HEK293 (cell line): ENCODE measurements around the gene RB1.
A peak's percentile ranks its signal among the peaks of the same experiment; 100 is the strongest.

Source experiments
- CTCF ChIA-PET: fragments of 350-600 bp; formaldehyde crosslinking; extraction: SDS; loops from one replicate; lab custom pipeline; 2021; ENCODE audit warnings: antibody characterized with exemption; lab: Yijun Ruan, JAX
- POLR2A ChIA-PET: fragments of 300-600 bp; formaldehyde crosslinking; extraction: SDS; loops from one replicate; lab custom pipeline; 2020; ENCODE audit warnings: antibody characterized with exemption, inconsistent platforms; lab: Yijun Ruan, JAX
- H3K27ac ChIP-seq: fragments of 200-500 bp; sonication (Bioruptor generic); 2 replicates; pipeline ENCODE4 v1.5.1; 2014; ENCODE audit warnings: low read depth, low read length, control low read depth, inconsistent platforms; ENCODE audit errors: extremely low read depth
- H3K36me3 ChIP-seq, 2 experiments: fragments of 200-500 bp in 1 of 2; sonication (Bioruptor generic) in 1 of 2; 1 replicate in 1 of 2; 2 replicates in 1 of 2; pipeline ENCODE4 v1.5.1; 2014 to 2017; ENCODE audit warnings: inconsistent platforms in 2 of 2, low read length in 2 of 2; ENCODE audit not compliant: control insufficient read depth in 2 of 2, insufficient read depth in 1 of 2
- H3K4me1 ChIP-seq: fragments of 200-500 bp; sonication (Bioruptor generic); 2 replicates; pipeline ENCODE4 v1.5.1; 2014; ENCODE audit warnings: mild to moderate bottlenecking, low read length, inconsistent platforms; ENCODE audit not compliant: control insufficient read depth, insufficient read depth
- H3K4me3 ChIP-seq: 2 replicates; pipeline ENCODE4 v1.5.1; 2011; ENCODE audit warnings: low read depth, mild to moderate bottlenecking, control low read depth, low read length, moderate library complexity
- H3K9me3 ChIP-seq: fragments of 200-500 bp; sonication (Bioruptor generic); 2 replicates; pipeline ENCODE4 v1.5.1; 2014; ENCODE audit warnings: low read depth, low read length, inconsistent platforms; ENCODE audit not compliant: control insufficient read depth, insufficient read depth
- IKZF3 ChIP-seq: fragments of 450-650 bp; IDR thresholded peaks from 2 replicates; pipeline ENCODE4 v1.5.0; 2018; ENCODE audit warnings: missing biosample characterization, mild to moderate bottlenecking, missing genetic modification characterization, moderate library complexity
- PRDM6 ChIP-seq: fragments of 450-650 bp; formaldehyde crosslinking; IDR thresholded peaks from 2 replicates; pipeline ENCODE4 v1.5.1; 2017; ENCODE audit warnings: missing biosample characterization, missing genetic modification characterization
- ZBTB11 ChIP-seq: fragments of 450-650 bp; formaldehyde crosslinking; conservative IDR thresholded peaks from 2 replicates; pipeline ENCODE4 v1.5.1; 2016; ENCODE audit warnings: low read depth, missing biosample characterization, missing genetic modification characterization
- ZBTB8A ChIP-seq: fragments of 450-650 bp; formaldehyde crosslinking; IDR thresholded peaks from 2 replicates; pipeline ENCODE4 v1.5.1; 2016; ENCODE audit warnings: missing biosample characterization, missing genetic modification characterization
- ZNF121 ChIP-seq: fragments of 450-650 bp; formaldehyde crosslinking; IDR thresholded peaks from 2 replicates; pipeline ENCODE4 v1.5.1; 2016; ENCODE audit warnings: missing biosample characterization, missing genetic modification characterization
- ZNF175 ChIP-seq: fragments of 450-650 bp; formaldehyde crosslinking; IDR thresholded peaks from 2 replicates; pipeline ENCODE4 v1.5.1; 2016; ENCODE audit warnings: missing biosample characterization, missing genetic modification characterization
- ZNF211 ChIP-seq: fragments of 450-650 bp; formaldehyde crosslinking; IDR thresholded peaks from 2 replicates; pipeline ENCODE4 v1.5.1; 2016; ENCODE audit warnings: low read depth, missing biosample characterization, missing genetic modification characterization
- ZNF324 ChIP-seq: fragments of 450-650 bp; formaldehyde crosslinking; IDR thresholded peaks from 2 replicates; pipeline ENCODE4 v1.5.1; 2016; ENCODE audit warnings: missing biosample characterization, missing genetic modification characterization
- ZNF391 ChIP-seq: fragments of 450-650 bp; formaldehyde crosslinking; IDR thresholded peaks from 2 replicates; pipeline ENCODE4 v1.5.1; 2016; ENCODE audit warnings: low read depth, missing biosample characterization, missing genetic modification characterization, borderline replicate concordance
- ZNF426 ChIP-seq: fragments of 450-650 bp; formaldehyde crosslinking; IDR thresholded peaks from 2 replicates; pipeline ENCODE4 v1.5.1; 2017; ENCODE audit warnings: missing biosample characterization, missing genetic modification characterization, mild to moderate bottlenecking, inconsistent platforms, moderate library complexity
- ZNF473 ChIP-seq: fragments of 450-650 bp; formaldehyde crosslinking; IDR thresholded peaks from 2 replicates; pipeline ENCODE4 v1.5.1; 2017; ENCODE audit warnings: missing biosample characterization, missing genetic modification characterization
- ZNF48 ChIP-seq: fragments of 450-650 bp; formaldehyde crosslinking; IDR thresholded peaks from 2 replicates; pipeline ENCODE4 v1.5.1; 2016; ENCODE audit warnings: missing biosample characterization, missing genetic modification characterization
- ZNF488 ChIP-seq: fragments of 450-650 bp; formaldehyde crosslinking; IDR thresholded peaks from 2 replicates; pipeline ENCODE4 v1.5.1; 2016; ENCODE audit warnings: missing biosample characterization, missing genetic modification characterization
- ZNF514 ChIP-seq: fragments of 450-650 bp; formaldehyde crosslinking; IDR thresholded peaks from 2 replicates; pipeline ENCODE4 v1.5.1; 2016; ENCODE audit warnings: missing biosample characterization, missing genetic modification characterization
- ZNF571 ChIP-seq: fragments of 450-650 bp; formaldehyde crosslinking; IDR thresholded peaks from 2 replicates; pipeline ENCODE4 v1.5.0; 2017; ENCODE audit warnings: missing biosample characterization, missing genetic modification characterization
- ZNF623 ChIP-seq: fragments of 450-650 bp; formaldehyde crosslinking; IDR thresholded peaks from 2 replicates; pipeline ENCODE4 v1.5.1; 2016; ENCODE audit warnings: missing biosample characterization, missing genetic modification characterization
- ZNF704 ChIP-seq: fragments of 450-650 bp; formaldehyde crosslinking; IDR thresholded peaks from 2 replicates; pipeline ENCODE4 v1.5.1; 2016; ENCODE audit warnings: missing biosample characterization, missing genetic modification characterization
- ZNF792 ChIP-seq: fragments of 450-650 bp; formaldehyde crosslinking; IDR thresholded peaks from 2 replicates; pipeline ENCODE4 v1.5.1; 2016; ENCODE audit warnings: missing biosample characterization, missing genetic modification characterization
- ZSCAN18 ChIP-seq: fragments of 450-650 bp; formaldehyde crosslinking; IDR thresholded peaks from 2 replicates; pipeline ENCODE4 v1.5.1; 2016; ENCODE audit warnings: missing biosample characterization, missing genetic modification characterization

RB1 gene

GRCh38 chr13:48400090-48400694, 96.6 kb downstream of the RB1 start:
- no peak overlapping the region for H3K27ac ChIP-seq
- H3K36me3 ChIP-seq: no peaks in the 10 kb centered on the region
- H3K9me3 ChIP-seq: no peaks in the 10 kb centered on the region
- no peak overlapping the region for H3K4me3 ChIP-seq
- H3K4me1 ChIP-seq: peaks cover 17% of the 10 kb centered on the region
- TF ChIP-seq ZNF473 (tag by site-specific recombination) (no peak), ZNF391 (tag by site-specific recombination) (no peak), ZBTB8A (tag by site-specific recombination) (no peak), ZNF514 (tag by site-specific recombination) (no peak), ZNF792 (tag by site-specific recombination) (no peak), ZNF704 (tag by site-specific recombination) (no peak), ZNF324 (no peak), IKZF3 (tag by site-specific recombination) (no peak), ZNF571 (tag by site-specific recombination) (no peak), ZNF211 (tag by site-specific recombination) (no peak)
- CTCF ChIA-PET: no interaction called here
- POLR2A ChIA-PET: no interaction called here

GRCh38 chr13:48400850-48401291, 97.3 kb downstream of the RB1 start:
- ChIA-PET CTCF (interaction anchor here (0.6 kb wide), 2 partner anchors 178 to 229 kb away, joined by 3 read pairs; no protein-coding TSS in a partner anchor), POLR2A (no interaction called here)
- H3K36me3 ChIP-seq: no peaks in the 10 kb centered on the region
- peaks cover 17% of the 10 kb centered on the region for H3K4me1 ChIP-seq
- H3K27ac ChIP-seq: no peak overlapping the region
- H3K9me3 ChIP-seq: no peaks in the 10 kb centered on the region
- TF ChIP-seq ZNF488 (tag by site-specific recombination): no peak
- TF ChIP-seq PRDM6 (tag by site-specific recombination): peak; percentile 75
- no peak for TF ChIP-seq ZNF623 (tag by site-specific recombination)
- no peak for TF ChIP-seq ZSCAN18 (tag by site-specific recombination)
- H3K4me3 ChIP-seq: no peak overlapping the region

- Histone ChIP-seq H3K4me3 (no peak overlapping the region), H3K4me1 (peaks cover 17% of the 10 kb centered on the region), H3K27ac (no peak overlapping the region), H3K36me3 (no peaks in the 10 kb centered on the region), H3K9me3 (no peaks in the 10 kb centered on the region)
- POLR2A ChIA-PET: no interaction called here
- CTCF ChIA-PET: interaction anchor here (0.6 kb wide), 2 partner anchors 177 to 228 kb away, joined by 3 read pairs; no protein-coding TSS in a partner anchor
- TF ChIP-seq ZBTB11 (no peak), ZNF426 (tag by site-specific recombination) (no peak), ZNF48 (no peak), ZNF121 (no peak), ZNF175 (tag by site-specific recombination) (no peak)
These were observed 97.9 kb downstream of the RB1 start for GRCh38 chr13:48401480-48401879.
